Measurements from ENCODE around the gene TBXAS1. TPM values are rescaled to one million over a fixed set of nuclear protein-coding genes. Genes with fewer than 3 reads are reported as not detected.

TBXAS1 gene
- total and polyA plus RNA-seq, 11 donors = 2.0 to 32.0 (median 4.7) TPM

GRCh38 chr7:139895141-139895829, 66.2 kb downstream of the TBXAS1 start:
- H3K4me3 ChIP-seq = no peak overlapping the region
- no peak overlapping the region for H3K27ac ChIP-seq
- ATAC-seq (no peak), DNase-seq (no peak)
- intact Hi-C loops (cut with DNase I) = no loop called here
- H3K9me3 ChIP-seq = no peaks in the 10 kb centered on the region
- 77 to 85% (median 85%) methylated on average over 4 to 6 of the region's 6 CpGs for WGBS, 4 donors
- H3K4me1 ChIP-seq = peaks cover 0 to 42% (median 0%) of the 10 kb centered on the region in 12 donors
- TF ChIP-seq CTCF (IDR thresholded peaks at IDR 0.05) = no peak
- H3K36me3 ChIP-seq = no peaks in the 10 kb centered on the region
- H3K27me3 ChIP-seq = no peaks in the 10 kb centered on the region

GRCh38 chr7:139896288-139896687, 67.2 kb downstream of the TBXAS1 start:
- ATAC-seq (no peak), DNase-seq (no peak)
- WGBS, 4 donors = 79 to 95% (median 92%) methylated on average over 3 of the region's 3 CpGs
- no peaks in the 10 kb centered on the region for H3K36me3 ChIP-seq
- H3K9me3 ChIP-seq = no peaks in the 10 kb centered on the region
- intact Hi-C loops (cut with DNase I) = no loop called here
- no peak overlapping the region for H3K4me3 ChIP-seq
- no peak for TF ChIP-seq POLR2A (IDR thresholded peaks at IDR 0.05)
- no peak for TF ChIP-seq CTCF (IDR thresholded peaks at IDR 0.05)
- no peaks in the 10 kb centered on the region for H3K27me3 ChIP-seq
- H3K27ac ChIP-seq = no peak overlapping the region
- peaks cover 0 to 49% (median 0%) of the 10 kb centered on the region in 12 donors for H3K4me1 ChIP-seq

- Histone ChIP-seq H3K36me3 (no peaks in the 10 kb centered on the region), H3K9me3 (no peaks in the 10 kb centered on the region), H3K4me1 (peaks cover 0 to 52% (median 0%) of the 10 kb centered on the region in 12 donors), H3K4me3 (no peak overlapping the region), H3K27me3 (no peaks in the 10 kb centered on the region), H3K27ac (no peak overlapping the region)
- intact Hi-C loops (cut with DNase I) = no loop called here
- 19 to 49% (median 39%) methylated on average over 6 of the region's 6 CpGs for WGBS, 4 donors
- peak in 2 of 5 donors; percentile 37 to 48 for DNase-seq
- ATAC-seq = peak in 3 of 4 donors; percentile 72 to 86 (median 80)
- TF ChIP-seq CTCF (IDR thresholded peaks at IDR 0.05) (no peak), POLR2A (IDR thresholded peaks at IDR 0.05) (no peak)
Observed at GRCh38 chr7:139896831-139897230, 67.8 kb downstream of the TBXAS1 start.

- WGBS, 4 donors = 88 to 94% (median 92%) methylated on average over 5 of the region's 5 CpGs
- Histone ChIP-seq H3K27me3 (no peaks in the 10 kb centered on the region), H3K9me3 (peaks cover 0 to 4% (median 0%) of the 10 kb centered on the region in 12 donors), H3K4me3 (no peak overlapping the region), H3K36me3 (no peaks in the 10 kb centered on the region), H3K27ac (no peak overlapping the region), H3K4me1 (peaks cover 0 to 52% (median 0%) of the 10 kb centered on the region in 12 donors)
- intact Hi-C loops (cut with DNase I) = no loop called here
- no peak for TF ChIP-seq POLR2A (IDR thresholded peaks at IDR 0.05)
- no peak for TF ChIP-seq CTCF (IDR thresholded peaks at IDR 0.05)
- DNase-seq = no peak
- ATAC-seq = peak in 1 of 4 donors; percentile 9
Observed at GRCh38 chr7:139897422-139898090, 68.5 kb downstream of the TBXAS1 start.

All from heart left ventricle (tissue), 16 donors.